ENCODE measurements around the gene NIPSNAP2. TPM values are rescaled to one million over a fixed set of nuclear protein-coding genes. Genes with fewer than 3 reads are reported as not detected.

NIPSNAP2 gene
- total RNA-seq, 2 donors from 2014 or later = 46.0 to 47.1 TPM

GRCh38 chr7:55966851-55967250, 2.5 kb downstream of the NIPSNAP2 start:
- Histone ChIP-seq H3K9me3 (no peaks in the 10 kb centered on the region), H3K4me3 (no peak overlapping the region), H3K27ac (no peak overlapping the region), H3K27me3 (replicated peaks; ENCODE audit: insufficient read depth) (no peaks in the 10 kb centered on the region), H3K4me1 (ENCODE audit: control insufficient read depth in 1 of 2, low read depth in 2 of 2) (peaks cover 2 to 19% of the 10 kb centered on the region in 2 donors), H3K36me3 (no peaks in the 10 kb centered on the region)
- TF ChIP-seq, protein P1, sequence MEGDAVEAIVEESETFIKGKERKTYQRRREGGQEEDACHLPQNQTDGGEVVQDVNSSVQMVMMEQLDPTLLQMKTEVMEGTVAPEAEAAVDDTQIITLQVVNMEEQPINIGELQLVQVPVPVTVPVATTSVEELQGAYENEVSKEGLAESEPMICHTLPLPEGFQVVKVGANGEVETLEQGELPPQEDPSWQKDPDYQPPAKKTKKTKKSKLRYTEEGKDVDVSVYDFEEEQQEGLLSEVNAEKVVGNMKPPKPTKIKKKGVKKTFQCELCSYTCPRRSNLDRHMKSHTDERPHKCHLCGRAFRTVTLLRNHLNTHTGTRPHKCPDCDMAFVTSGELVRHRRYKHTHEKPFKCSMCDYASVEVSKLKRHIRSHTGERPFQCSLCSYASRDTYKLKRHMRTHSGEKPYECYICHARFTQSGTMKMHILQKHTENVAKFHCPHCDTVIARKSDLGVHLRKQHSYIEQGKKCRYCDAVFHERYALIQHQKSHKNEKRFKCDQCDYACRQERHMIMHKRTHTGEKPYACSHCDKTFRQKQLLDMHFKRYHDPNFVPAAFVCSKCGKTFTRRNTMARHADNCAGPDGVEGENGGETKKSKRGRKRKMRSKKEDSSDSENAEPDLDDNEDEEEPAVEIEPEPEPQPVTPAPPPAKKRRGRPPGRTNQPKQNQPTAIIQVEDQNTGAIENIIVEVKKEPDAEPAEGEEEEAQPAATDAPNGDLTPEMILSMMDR (IDR thresholded peaks at IDR 0.05) = no peak
- no peak for DNase-seq (ENCODE audit: low spot score)
- ATAC-seq (ENCODE audit: insufficient number of reproducible peaks, low FRiP score, low read depth) = no peak

GRCh38 chr7:55969391-55969790, 5.0 kb downstream of the NIPSNAP2 start:
- ATAC-seq (ENCODE audit: insufficient number of reproducible peaks, low FRiP score, low read depth) = no peak
- H3K4me1 ChIP-seq (ENCODE audit: control insufficient read depth in 1 of 2, low read depth in 2 of 2) = peaks cover 0 to 13% of the 10 kb centered on the region in 2 donors
- DNase-seq (ENCODE audit: low spot score) = no peak

GRCh38 chr7:55970561-55970960, 6.2 kb downstream of the NIPSNAP2 start:
- Histone ChIP-seq H3K9me3 (no peaks in the 10 kb centered on the region), H3K4me3 (no peak overlapping the region), H3K27ac (no peak overlapping the region), H3K4me1 (ENCODE audit: control insufficient read depth in 1 of 2, low read depth in 2 of 2) (peaks cover 0 to 9% of the 10 kb centered on the region in 2 donors), H3K27me3 (replicated peaks; ENCODE audit: insufficient read depth) (no peaks in the 10 kb centered on the region), H3K36me3 (no peaks in the 10 kb centered on the region)
- TF ChIP-seq, protein P1 (IDR thresholded peaks at IDR 0.05) = no peak
- ATAC-seq (ENCODE audit: insufficient number of reproducible peaks, low FRiP score, low read depth) = no peak
- no peak for DNase-seq (ENCODE audit: low spot score)

More at GRCh38 chr7:55969391-55969790, 5.0 kb downstream of the NIPSNAP2 start:
- Histone ChIP-seq H3K4me3 (no peak overlapping the region), H3K9me3 (no peaks in the 10 kb centered on the region), H3K27ac (no peak overlapping the region), H3K27me3 (replicated peaks; ENCODE audit: insufficient read depth) (no peaks in the 10 kb centered on the region), H3K36me3 (no peaks in the 10 kb centered on the region)
- TF ChIP-seq, protein P1 (IDR thresholded peaks at IDR 0.05) = no peak

- Histone ChIP-seq H3K4me3 (no peak overlapping the region), H3K27ac (no peak overlapping the region), H3K9me3 (no peaks in the 10 kb centered on the region), H3K36me3 (no peaks in the 10 kb centered on the region), H3K27me3 (replicated peaks; ENCODE audit: insufficient read depth) (no peaks in the 10 kb centered on the region), H3K4me1 (ENCODE audit: control insufficient read depth in 1 of 2, low read depth in 2 of 2) (peaks cover 0 to 5% of the 10 kb centered on the region in 2 donors)
- TF ChIP-seq, protein P1 (IDR thresholded peaks at IDR 0.05) = no peak
- ATAC-seq (ENCODE audit: insufficient number of reproducible peaks, low FRiP score, low read depth) (no peak), DNase-seq (ENCODE audit: low spot score) (no peak)
Observed at GRCh38 chr7:55970978-55971377, 6.6 kb downstream of the NIPSNAP2 start.

DNA sequence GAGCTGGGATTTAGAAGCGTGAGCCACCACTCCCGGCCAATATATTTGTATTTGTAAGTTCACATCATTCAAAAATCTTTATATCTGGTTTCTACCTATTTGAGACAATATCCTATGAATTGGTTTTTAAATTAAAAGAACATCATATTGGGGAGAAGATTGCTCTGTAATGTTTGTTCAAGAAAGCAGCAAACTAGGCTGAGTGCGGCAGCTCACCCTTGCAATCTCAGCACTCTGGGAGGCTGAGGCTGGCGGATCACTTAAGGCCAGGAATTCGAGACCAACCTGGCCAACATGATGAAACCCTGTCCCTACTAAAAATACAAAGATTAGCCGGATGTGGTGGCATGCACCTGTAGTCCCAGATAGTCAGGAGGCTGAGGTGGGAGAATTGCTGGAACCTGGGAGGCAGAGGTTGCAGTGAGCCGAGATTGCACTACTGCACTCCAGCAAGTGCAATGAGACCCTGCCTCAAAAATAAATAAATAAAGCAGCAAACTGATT, 9.4 kb downstream of the NIPSNAP2 start:
- ATAC-seq (ENCODE audit: insufficient number of reproducible peaks, low FRiP score, low read depth) (no peak), DNase-seq (ENCODE audit: low spot score) (no peak)
- no peaks in the 10 kb centered on the region for H3K9me3 ChIP-seq
- no peak overlapping the region for H3K4me3 ChIP-seq
- no peak overlapping the region for H3K27ac ChIP-seq
- peaks cover 4 to 7% of the 10 kb centered on the region in 2 donors for H3K4me1 ChIP-seq (ENCODE audit: control insufficient read depth in 1 of 2, low read depth in 2 of 2)
- H3K27me3 ChIP-seq (replicated peaks; ENCODE audit: insufficient read depth) = no peaks in the 10 kb centered on the region
- H3K36me3 ChIP-seq = peaks cover 9% of the 10 kb centered on the region
- TF ChIP-seq, protein P1 (IDR thresholded peaks at IDR 0.05) = no peak
